Sigmoid colon (tissue), 7 donors: ENCODE measurements around the gene ZMYND15. TPM values are rescaled to one million over a fixed set of nuclear protein-coding genes. Genes with fewer than 3 reads are reported as not detected.

Experiments used
- DNase-seq: peaks from one replicate; pipeline ENCODE4 v3.0.0-alpha.2; 2019
- H3K27ac ChIP-seq, 4 donors: fragments of 200-600 bp; sonication (generic); one replicate each; pipeline ENCODE4 v1.5.1; 2016 to 2019; ENCODE audit warnings: mild to moderate bottlenecking in 1 of 4
- H3K27me3 ChIP-seq, 3 donors: fragments of 200-600 bp; sonication (generic); one replicate each; pipeline ENCODE4 v1.5.1; 2019; ENCODE audit warnings: mild to moderate bottlenecking in 1 of 3
- H3K36me3 ChIP-seq, 4 donors: fragments of 200-600 bp; sonication (generic); one replicate each; pipeline ENCODE4 v1.5.1; 2016 to 2019
- H3K4me1 ChIP-seq, 4 donors: fragments of 200-600 bp; sonication (generic); one replicate each; pipeline ENCODE4 v1.5.1; 2017 to 2019
- H3K4me3 ChIP-seq, 4 donors: fragments of 200-600 bp; sonication (generic); one replicate each; pipeline ENCODE4 v1.5.1; 2017 to 2019; ENCODE audit warnings: mild to moderate bottlenecking in 2 of 4, moderate library complexity in 1 of 4
- H3K9me3 ChIP-seq, 4 donors: fragments of 200-600 bp in 3 of 4; sonication (generic) in 3 of 4; one replicate each; pipeline versions ENCODE4 v1.5.1 to v1.6.1; 2013 to 2019
- CTCF ChIP-seq, 4 experiments: fragments of 450-650 bp in 3 of 4; fragments of 200-600 bp in 1 of 4; IDR thresholded peaks; one replicate each; pipeline ENCODE4 v1.5.1; 2016 to 2019; ENCODE audit warnings: antibody characterized with exemption in 4 of 4, mild to moderate bottlenecking in 3 of 4, moderate library complexity in 2 of 4
- EP300 ChIP-seq, 4 donors: sonication (generic); formaldehyde crosslinking; IDR thresholded peaks; one replicate each; pipeline ENCODE4 v1.6.1; 2017; ENCODE audit warnings: antibody characterized with exemption in 4 of 4
- POLR2A ChIP-seq, 2 donors: fragments of 450-650 bp; IDR thresholded peaks; one replicate each; pipeline ENCODE4 v1.6.1; 2016; ENCODE audit warnings: antibody characterized with exemption in 2 of 2, mild to moderate bottlenecking in 2 of 2, moderate library complexity in 2 of 2
- POLR2AphosphoS5 ChIP-seq, 4 donors: sonication (generic); formaldehyde crosslinking; IDR thresholded peaks; one replicate each; pipeline ENCODE4 v1.6.1; 2017; ENCODE audit warnings: antibody characterized with exemption in 4 of 4
- WGBS, 2 donors: extraction: QIAGEN DNeasy Blood & Tissue Kit; methylation state at CpG; one replicate each; pipeline ENCODE4 v1.1.7; 2013; 5-methylcytosine and 5-hydroxymethylcytosine counted together
- intact Hi-C: fragments of 100-400 bp; cut with DNase I; formaldehyde crosslinking; loops from one replicate; pipeline ENCODE4 v1.15.1; 2023
- polyA plus RNA-seq, 3 donors: library from polyadenylated mRNA; stranded (reverse); fragments of 200-250 nt; gene quantifications; one replicate each; pipeline ENCODE4 v1.2.3, GENCODE V29; 2013
- total RNA-seq, 4 donors: library from RNA; depleted of rRNA; stranded (reverse); fragments of >200 nt; gene quantifications; one replicate each; pipeline ENCODE4 v1.1.0, GENCODE V29; 2016
- donor health status: healthy with polysubstance abuse.
- donor health status: Bipolar disorder and iron deficiency.
- donor health status: healthy.

Gene ZMYND15
- total and polyA plus RNA-seq, 7 donors, result 0.36 to 1.2 (median 0.55) TPM; not detected in 2

GRCh38 chr17:4721203-4722135 is 18.2 kb upstream of the ZMYND15 start:
- Histone ChIP-seq H3K9me3 (no peaks in the 10 kb centered on the region), H3K4me1 (no peaks in the 10 kb centered on the region), H3K27ac (no peak overlapping the region), H3K27me3 (no peaks in the 10 kb centered on the region), H3K36me3 (peaks cover 0 to 27% (median 7%) of the 10 kb centered on the region in 4 donors), H3K4me3 (no peak overlapping the region)
- 24 to 64% methylated on average over 20 of the region's 20 CpGs for WGBS, 2 donors
- no peak for DNase-seq
- intact Hi-C loops, result no loop called here
- TF ChIP-seq POLR2A (IDR thresholded peaks at IDR 0.05) (no peak), POLR2AphosphoS5 (IDR thresholded peaks at IDR 0.05) (no peak), EP300 (IDR thresholded peaks at IDR 0.05) (no peak), CTCF (IDR thresholded peaks at IDR 0.05) (no peak)

GRCh38 chr17:4722678-4723240 is 16.9 kb upstream of the ZMYND15 start:
- TF ChIP-seq CTCF (IDR thresholded peaks at IDR 0.05) (no peak), POLR2A (IDR thresholded peaks at IDR 0.05) (no peak), POLR2AphosphoS5 (IDR thresholded peaks at IDR 0.05) (no peak)
- Histone ChIP-seq H3K4me1 (no peaks in the 10 kb centered on the region), H3K36me3 (peaks cover 0 to 14% (median 0%) of the 10 kb centered on the region in 4 donors), H3K27me3 (no peaks in the 10 kb centered on the region), H3K27ac (no peak overlapping the region), H3K4me3 (no peak overlapping the region), H3K9me3 (no peaks in the 10 kb centered on the region)
- DNase-seq, result no peak
- intact Hi-C loops, result no loop called here
- 85 to 90% methylated on average over 16 of the region's 16 CpGs for WGBS, 2 donors

DNA sequence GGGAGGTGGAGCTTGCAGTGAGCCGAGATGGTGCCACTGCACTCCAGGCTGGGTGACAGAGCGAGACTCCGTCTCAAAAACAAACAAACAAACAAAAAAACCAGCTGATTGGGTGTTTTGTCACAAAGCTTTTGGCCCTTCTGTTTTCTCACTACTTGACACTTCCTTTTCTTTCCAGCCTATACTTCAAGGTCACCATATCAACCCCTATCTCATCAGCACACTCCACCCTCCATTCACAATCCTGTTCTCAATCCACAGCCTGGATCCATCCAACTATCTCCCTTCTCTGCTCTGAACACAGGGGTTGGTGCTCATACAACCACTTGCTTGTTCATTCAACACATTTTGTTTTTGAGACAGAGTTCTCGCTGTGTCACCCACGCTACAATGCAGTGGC is 15.0 kb upstream of the ZMYND15 start:
- H3K4me1 ChIP-seq, result no peaks in the 10 kb centered on the region
- TF ChIP-seq CTCF (IDR thresholded peaks at IDR 0.05) (no peak), POLR2A (IDR thresholded peaks at IDR 0.05) (no peak), POLR2AphosphoS5 (IDR thresholded peaks at IDR 0.05) (no peak), EP300 (IDR thresholded peaks at IDR 0.05) (no peak)
- no peak overlapping the region for H3K4me3 ChIP-seq
- no peaks in the 10 kb centered on the region for H3K36me3 ChIP-seq
- H3K9me3 ChIP-seq, result no peaks in the 10 kb centered on the region
- no peaks in the 10 kb centered on the region for H3K27me3 ChIP-seq
- H3K27ac ChIP-seq, result no peak overlapping the region
- no peak for DNase-seq
- WGBS, 2 donors, result 86 to 93% methylated on average over 5 of the region's 5 CpGs
- intact Hi-C loops, result no loop called here

DNA sequence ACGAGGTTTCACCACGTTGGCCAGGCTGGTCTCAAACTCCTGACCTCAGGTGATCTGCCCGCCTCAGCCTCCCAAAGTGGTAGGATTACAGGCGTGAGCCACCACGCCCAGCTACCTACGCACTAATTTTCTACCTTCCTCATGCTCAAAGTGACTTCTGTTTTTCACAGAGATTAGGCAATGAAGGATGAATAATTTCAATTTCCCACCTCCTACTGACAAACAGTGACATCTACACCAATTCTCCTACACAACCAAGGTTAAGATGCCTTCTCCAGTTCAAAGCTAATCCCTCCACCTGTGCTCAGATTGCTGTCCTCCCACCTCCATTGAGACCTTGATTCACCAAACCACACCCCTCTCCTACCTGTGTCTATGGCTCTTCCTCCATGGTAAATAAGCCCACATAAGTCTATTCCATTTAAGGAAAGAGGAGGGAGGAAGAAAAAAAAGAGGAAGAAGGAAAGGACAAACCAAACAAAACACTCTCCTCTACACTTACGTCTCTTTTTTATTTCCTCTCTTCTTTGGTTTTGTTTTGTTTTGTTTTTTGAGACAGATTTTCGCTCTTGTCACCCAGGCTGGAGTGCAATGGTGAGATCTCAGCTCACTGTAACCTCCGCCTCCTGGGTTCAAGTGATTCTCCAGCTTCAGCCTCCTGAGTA is 13.9 kb upstream of the ZMYND15 start:
- no peak for DNase-seq
- Histone ChIP-seq H3K4me3 (no peak overlapping the region), H3K9me3 (no peaks in the 10 kb centered on the region), H3K4me1 (peaks cover 0 to 5% (median 5%) of the 10 kb centered on the region in 4 donors), H3K27me3 (no peaks in the 10 kb centered on the region), H3K36me3 (no peaks in the 10 kb centered on the region), H3K27ac (peak overlapping the region in 1 of 4 donors; percentile 25)
- 68 to 73% methylated on average over 9 of the region's 9 CpGs for WGBS, 2 donors
- intact Hi-C loops, result no loop called here
- TF ChIP-seq CTCF (IDR thresholded peaks at IDR 0.05) (no peak), EP300 (IDR thresholded peaks at IDR 0.05) (no peak), POLR2AphosphoS5 (IDR thresholded peaks at IDR 0.05) (no peak), POLR2A (IDR thresholded peaks at IDR 0.05) (no peak)
